ENCODE data around the gene NCBP2L.
A peak's percentile ranks its signal among the peaks of the same experiment; 100 is the strongest.

The NCBP2L gene

GRCh38 chrX:107777536-107777832, at the start of gene NCBP2L:
TSS of gene NCBP2L (plus strand) at chrX:107777733. CDS start at chrX:107794221, 16,488 bp downstream.
- no peak for DNase-seq

- DNase-seq = no peak
These were observed 49.0 kb upstream of the NCBP2L start for GRCh38 chrX:107728371-107729099.

- DNase-seq = no peak
These were observed 47.8 kb upstream of the NCBP2L start for GRCh38 chrX:107729558-107730297.

GRCh38 chrX:107730298-107730655, 47.3 kb upstream of the NCBP2L start:
- DNase-seq = no peak

GRCh38 chrX:107730991-107731766, 46.4 kb upstream of the NCBP2L start:
- DNase-seq = no peak

- DNase-seq = peak; percentile 22
These were observed 45.6 kb upstream of the NCBP2L start for GRCh38 chrX:107731831-107732502.

- DNase-seq = no peak
These were observed 43.8 kb upstream of the NCBP2L start for GRCh38 chrX:107733686-107734085.

GRCh38 chrX:107734646-107735045, 42.9 kb upstream of the NCBP2L start:
- no peak for DNase-seq

- DNase-seq = no peak
These were observed 40.6 kb upstream of the NCBP2L start for GRCh38 chrX:107736781-107737531.

- DNase-seq = no peak
These were observed 39.3 kb upstream of the NCBP2L start for GRCh38 chrX:107738272-107738671.

- DNase-seq = no peak
These were observed 38.8 kb upstream of the NCBP2L start for GRCh38 chrX:107738768-107739167.

GRCh38 chrX:107739541-107739940, 38.0 kb upstream of the NCBP2L start:
- DNase-seq = no peak

GRCh38 chrX:107741404-107741790, 36.1 kb upstream of the NCBP2L start:
- DNase-seq = no peak

- no peak for DNase-seq
These were observed 34.8 kb upstream of the NCBP2L start for GRCh38 chrX:107742700-107743191.

- no peak for DNase-seq
These were observed 33.5 kb upstream of the NCBP2L start for GRCh38 chrX:107743995-107744394.

GRCh38 chrX:107744868-107745267, 32.7 kb upstream of the NCBP2L start:
- DNase-seq = no peak

GRCh38 chrX:107747596-107748161, 29.9 kb upstream of the NCBP2L start:
- peak; percentile 71 for DNase-seq

GRCh38 chrX:107748506-107748905, 29.0 kb upstream of the NCBP2L start:
- DNase-seq = no peak

GRCh38 chrX:107750263-107750662, 27.3 kb upstream of the NCBP2L start:
- no peak for DNase-seq

GRCh38 chrX:107750861-107751445, 26.6 kb upstream of the NCBP2L start:
- no peak for DNase-seq

- no peak for DNase-seq
These were observed 25.5 kb upstream of the NCBP2L start for GRCh38 chrX:107752043-107752442.

GRCh38 chrX:107752714-107753113, 24.8 kb upstream of the NCBP2L start:
- no peak for DNase-seq
